NCI-H2196 treated with DMSO at 0.1 percent for 48 hours (cell line): ENCODE data around the gene PHACTR1.
"Not testable (repeated sequence)": the region's sequence is repeated elsewhere in the genome, so short reads cannot be mapped to it uniquely, and the experiment has no call there.

Experiments used
- DNase-seq: peaks from one replicate; lab custom pipeline; 2025; ENCODE audit not compliant: unreplicated experiment; lab: John Stamatoyannopoulos, UW

Gene PHACTR1

DNA sequence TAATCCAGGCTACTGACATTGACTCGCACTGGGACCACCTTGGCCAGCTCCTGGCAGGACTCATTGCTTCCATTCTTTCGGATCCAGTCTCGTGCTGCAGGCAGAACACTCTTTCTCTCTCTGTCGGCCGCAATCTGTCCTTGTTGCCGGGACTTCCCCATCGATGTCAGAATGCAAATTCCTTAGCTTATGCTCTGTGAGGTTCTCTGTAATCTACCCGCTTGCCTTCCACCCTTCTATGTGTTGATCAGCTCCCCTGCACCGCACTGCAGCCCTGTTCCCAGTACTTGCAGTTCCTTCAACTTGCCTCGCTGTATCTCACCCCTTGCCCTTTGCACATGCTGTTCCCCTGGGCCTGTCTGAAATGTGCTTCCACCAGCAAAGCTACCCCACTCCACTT is 182.0 kb downstream of the PHACTR1 start:
- no peak for DNase-seq

DNA sequence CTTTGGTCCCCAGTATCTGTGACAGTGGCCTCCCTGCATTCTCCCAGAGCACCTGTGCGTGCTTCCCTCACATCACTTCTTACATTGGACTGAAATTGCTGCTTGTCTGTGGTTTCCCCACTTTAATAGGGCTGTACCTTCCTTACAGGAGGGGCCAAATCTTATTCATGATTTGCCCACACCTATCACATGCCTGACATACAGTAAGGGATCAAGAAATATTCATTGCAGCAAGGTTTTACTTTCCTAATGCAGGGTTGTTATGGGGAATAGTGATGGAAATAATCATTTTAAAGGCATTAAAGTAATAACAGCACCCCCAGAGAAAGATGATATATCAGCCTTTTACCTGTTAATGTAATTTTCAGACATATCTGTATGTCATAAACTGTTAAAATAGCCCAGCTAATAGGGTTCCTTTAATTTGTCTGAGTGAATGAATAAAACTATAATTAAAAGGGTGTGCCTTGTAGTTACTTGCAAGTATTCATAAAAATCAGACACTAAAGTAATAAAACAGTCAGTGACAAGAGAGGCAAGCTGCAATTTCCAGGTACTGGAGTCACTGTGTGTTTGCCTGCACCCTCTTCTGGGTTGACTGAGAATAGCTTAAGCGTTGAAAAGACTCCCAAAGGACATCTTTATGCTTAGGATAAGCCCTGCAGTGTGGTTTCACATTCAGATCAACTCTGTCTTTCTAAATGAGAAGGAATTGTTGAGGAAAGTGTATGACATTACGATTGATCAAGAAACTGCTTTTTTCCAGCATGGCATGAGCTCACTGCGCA is 182.7 kb downstream of the PHACTR1 start:
- DNase-seq = no peak

DNA sequence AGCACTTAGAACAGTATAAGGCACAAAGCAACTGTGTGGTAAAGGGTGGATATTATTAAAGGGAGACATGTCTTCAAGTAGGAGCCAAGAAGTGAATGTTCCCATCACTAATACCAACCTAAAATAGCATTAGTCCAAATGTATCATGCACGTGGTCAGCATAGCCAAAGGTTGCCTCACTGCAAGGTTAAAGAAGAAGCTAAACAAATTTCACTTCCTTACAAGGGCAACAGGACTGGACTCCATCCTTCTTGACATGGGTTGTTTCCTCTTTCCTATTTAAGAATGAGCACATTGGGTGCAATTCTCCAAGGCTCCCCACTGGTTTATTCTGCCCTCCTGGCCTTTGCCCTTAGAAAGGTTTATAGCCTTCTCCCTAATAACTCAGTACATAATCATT is 186.7 kb downstream of the PHACTR1 start:
- DNase-seq = no peak

DNA sequence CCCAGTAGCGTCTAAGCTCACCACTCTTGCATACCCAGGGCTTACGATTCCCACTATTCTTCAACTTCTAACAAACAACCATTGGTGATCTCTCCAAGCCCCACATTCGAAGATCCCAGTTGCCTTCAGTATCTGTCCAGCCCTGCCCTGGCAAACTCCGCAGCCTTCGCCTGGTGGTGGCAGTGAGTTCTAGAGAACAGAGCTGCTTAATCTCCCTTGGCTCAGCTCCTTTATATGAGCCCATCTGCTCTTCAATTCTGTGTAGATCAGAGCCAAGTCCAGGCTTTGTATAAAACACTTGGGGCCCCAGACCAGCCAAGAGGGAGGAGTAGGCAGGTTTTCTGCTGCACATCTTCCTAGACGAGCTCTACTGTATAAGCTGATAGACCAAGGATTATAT is 193.3 kb downstream of the PHACTR1 start:
- no peak for DNase-seq

DNA sequence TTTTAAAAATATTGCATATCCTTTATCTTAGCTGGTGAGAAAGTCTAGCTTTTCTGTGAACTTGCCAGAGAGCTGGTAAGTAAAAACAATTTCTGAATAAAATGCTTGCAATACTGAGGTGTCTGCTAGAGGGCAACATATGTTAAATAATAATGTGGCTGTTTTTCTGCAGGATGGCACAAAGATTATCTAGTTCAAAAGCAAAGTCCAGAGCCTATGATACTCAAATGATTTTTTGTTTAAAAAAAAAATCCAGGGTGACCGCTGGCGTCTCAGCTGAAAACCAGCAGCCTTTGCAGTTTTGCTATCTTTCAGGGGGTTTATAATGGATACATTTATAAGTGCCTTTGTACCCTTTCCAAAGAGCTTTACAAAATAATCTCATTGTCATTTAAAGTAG is 194.9 kb downstream of the PHACTR1 start:
- no peak for DNase-seq

DNA sequence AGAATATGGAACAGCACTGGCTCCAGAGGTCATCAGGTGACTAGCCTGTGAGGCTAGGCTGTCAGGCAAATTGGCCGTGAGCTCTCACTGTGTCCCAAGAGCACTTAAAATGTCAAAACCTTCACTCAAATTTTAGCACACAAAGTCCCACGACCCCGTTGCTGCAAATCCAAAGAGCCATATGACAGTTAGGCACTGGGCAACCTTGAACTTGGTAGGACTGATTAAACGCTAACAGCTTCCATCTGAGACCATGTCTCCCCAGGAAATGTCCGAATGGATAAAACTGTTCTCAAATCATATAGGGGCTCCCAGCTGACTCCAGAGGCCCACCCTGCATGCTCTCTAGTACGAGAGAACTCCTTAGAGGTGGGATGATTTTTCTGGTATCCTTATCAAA is 196.6 kb downstream of the PHACTR1 start:
- no peak for DNase-seq

DNA sequence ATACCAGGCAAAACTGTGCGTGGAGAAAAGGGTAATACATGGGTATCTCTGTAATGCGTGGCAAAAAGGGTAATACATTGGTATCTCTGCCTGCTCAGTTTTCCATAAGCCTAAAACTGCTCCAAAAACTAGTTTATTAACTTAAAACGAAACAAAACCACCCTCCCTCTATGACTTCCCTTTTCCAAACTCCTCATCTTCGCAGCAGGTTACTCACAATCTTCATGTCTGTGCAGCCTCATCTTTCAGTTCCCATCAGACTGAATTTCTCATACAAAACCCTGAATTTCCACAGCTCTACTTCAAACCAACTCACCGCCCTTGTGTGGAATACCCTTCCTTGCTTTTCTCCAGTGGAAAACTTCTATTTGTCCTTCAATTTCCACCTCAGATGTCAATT is 199.4 kb downstream of the PHACTR1 start:
- DNase-seq = no peak

DNA sequence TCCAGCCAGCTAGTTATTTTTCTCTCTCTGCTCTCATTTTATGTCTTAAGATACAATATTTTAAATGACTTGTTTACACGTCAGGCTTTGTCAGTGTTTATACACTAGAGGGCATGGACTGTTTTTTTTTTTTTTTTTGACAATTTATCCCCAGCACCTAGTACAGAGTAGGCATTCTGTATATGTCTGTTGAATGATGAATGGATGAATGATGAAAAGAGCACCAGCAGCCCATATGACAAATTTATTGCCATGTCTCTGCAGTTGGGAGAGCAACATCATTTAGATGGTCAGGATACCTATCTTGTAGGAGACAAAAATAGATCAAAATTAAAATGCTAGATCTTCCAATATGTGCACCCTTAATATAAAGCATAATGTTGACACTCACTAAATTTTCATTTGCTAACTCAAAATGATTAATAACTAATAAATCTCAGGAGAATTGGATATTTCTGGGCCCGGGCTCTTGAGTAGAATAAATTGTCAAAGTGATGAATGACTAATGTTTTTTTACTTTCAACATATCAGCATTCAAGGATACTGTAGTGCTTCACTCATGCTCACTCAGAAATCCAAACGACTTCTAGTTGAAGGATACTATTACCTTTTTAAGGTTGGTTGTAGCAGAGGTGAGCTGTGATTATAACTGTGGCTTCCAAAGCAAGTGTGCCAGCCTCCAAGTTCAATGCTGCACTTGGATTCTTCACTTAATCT is 200.0 kb downstream of the PHACTR1 start:
- DNase-seq = no peak

DNA sequence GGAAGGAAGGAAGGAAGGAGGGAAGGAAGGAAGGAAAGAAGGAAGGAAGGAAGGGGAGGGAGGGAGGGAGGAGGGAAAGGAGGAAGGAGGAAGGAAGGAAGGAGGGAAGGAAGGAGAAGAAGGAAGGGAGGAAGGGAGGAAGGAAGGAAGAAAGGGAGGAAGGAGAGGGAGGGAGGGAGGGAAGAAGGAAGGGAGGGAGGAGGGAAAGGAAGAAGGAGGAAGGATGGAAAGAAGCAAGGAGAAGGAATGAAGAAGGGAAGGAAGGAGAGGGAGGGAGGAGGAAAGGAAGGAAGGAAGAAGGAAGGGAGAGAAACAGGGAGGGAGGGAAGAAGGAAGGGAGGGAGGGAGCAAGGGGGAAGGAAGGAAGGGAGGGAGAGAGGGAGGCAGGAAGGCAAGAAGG is 204.9 kb downstream of the PHACTR1 start:
- DNase-seq = no peak

DNA sequence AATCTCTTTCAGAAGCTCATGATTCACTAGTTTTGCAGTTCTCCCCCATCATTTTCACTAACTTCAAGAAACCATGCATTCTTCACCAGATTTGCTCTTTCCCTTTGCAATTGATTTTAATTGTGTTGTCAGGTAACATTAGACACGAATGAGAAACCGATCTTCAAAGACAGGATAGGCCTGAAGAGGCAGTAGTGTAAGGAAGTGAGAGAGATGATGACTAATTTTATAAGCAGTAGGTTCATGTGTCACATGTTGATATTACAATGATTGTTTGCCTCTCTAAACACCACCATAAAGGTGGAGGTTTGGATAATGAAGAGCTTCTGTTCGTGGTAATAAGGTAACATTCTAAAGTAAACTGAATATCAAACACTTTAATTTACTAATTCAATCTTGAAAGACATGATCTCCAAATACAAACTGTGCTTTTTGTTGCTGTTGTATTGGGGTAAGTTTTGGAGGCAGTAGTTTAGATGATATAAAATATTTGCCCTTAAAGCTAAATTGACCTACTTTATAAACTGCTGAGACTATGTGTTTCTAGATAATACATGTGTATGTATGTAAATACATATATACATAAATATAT is 207.2 kb downstream of the PHACTR1 start:
- DNase-seq = no peak

DNA sequence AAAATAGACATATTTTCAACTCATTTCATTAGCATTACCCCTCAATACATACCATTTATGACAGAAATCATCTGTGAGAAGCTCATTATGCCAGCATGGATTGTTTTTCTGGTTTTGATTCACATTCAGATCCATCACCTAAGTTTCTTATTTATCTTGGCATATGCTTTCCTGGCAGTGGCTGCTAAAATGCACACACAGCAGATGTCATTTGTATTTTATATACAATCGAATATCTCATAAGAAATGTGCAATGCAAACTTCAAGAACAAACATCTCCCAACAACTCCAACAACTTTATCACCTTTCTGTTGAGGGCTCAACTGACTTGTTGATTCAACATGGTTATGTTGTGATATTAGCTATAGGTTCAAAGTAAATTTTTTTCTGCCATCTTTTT is 208.3 kb downstream of the PHACTR1 start:
- no peak for DNase-seq

DNA sequence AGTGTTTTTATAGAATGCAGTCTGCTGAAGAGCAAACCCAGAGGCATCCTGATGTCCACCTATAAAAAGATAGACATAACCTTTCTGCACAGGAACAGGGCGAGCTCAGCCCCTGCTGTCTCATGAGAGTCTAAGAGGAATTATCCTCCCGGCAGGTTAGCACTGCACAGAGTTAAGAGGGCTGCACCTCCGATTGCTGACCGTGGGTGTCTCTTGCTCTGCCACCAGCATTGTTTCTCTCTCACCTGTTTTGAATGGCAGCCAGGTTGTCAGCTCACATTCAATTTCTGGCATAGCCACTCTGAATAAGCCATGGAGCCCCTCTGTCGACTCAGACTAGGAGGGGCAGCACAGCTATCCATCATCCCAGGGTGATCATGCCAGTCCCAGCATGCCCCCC is 211.2 kb downstream of the PHACTR1 start:
- no peak for DNase-seq

DNA sequence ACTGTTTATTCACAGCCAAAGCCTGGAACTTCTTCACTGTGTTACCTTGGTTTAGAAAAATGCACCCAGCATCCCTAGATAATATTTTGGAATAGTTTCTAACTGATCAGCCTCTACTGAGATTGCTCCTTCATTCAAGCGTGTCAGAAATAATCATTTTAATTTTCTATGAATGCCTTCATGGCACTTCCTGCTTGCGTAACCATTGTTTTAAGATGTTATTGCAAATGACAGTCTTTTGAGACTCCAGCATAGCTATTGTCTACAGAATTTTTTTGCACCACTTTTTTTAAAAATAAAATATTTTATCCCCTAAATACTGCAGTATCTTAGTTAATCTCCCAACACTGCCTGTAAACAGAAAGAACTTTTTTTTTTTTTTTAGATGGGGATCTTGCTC is 213.1 kb downstream of the PHACTR1 start:
- no peak for DNase-seq

DNA sequence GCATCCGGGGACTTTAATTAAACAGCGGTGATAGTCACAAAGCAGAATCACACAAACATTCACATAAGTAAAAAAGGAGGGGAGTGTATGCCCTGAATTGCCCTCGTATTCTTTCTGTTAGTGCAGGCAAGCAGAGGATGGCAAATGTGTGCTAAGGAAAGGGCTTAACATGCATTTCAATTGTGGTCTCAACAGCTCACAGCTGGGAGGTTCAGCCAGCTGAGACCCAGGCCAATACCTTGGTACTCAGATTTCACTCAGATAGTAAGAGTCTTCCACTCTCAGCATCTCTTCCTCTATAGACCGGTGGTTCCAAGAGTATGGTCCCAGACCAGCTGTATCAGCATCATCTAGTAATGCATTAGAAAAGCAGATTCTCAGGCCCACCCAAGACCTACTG is 215.1 kb downstream of the PHACTR1 start:
- DNase-seq = no peak

DNA sequence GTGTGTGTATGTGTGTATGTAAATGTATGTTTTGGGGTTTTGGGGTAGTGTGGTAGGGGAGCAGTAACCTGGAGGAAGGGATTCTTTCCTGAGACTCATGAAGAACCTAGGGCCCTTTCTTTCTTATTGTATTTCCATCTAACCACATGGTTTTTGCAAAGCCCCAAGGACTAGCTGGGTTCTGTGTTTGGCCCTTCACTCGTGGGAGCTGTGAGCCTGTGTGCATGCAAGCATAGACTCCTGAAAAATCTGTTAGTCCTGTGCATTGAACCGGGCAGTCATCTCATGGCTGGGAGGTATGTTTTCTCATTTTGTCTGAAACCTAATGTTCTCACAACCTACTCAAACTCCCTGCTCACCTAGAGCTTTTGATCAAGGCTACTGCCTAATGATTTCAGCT is 219.1 kb downstream of the PHACTR1 start:
- DNase-seq = no peak

DNA sequence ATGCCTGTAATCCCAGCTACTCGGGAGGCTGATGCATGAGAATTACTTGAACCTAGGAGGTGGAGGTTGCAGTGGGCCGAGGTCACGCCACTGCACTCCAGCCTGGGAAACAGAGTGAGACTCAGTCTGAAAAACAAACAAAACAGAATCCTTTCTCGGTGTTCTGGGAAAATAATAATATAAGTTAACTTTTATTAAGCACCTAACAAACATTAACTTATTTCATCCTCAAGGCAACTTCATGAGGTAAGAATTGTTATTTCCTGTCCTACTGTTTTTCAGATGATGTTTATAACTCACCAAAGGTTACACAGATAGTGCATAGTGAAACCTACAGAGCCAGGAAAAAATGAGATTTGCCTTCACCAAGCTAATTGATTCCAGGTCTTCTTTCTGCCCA is 221.4 kb downstream of the PHACTR1 start:
- no peak for DNase-seq

DNA sequence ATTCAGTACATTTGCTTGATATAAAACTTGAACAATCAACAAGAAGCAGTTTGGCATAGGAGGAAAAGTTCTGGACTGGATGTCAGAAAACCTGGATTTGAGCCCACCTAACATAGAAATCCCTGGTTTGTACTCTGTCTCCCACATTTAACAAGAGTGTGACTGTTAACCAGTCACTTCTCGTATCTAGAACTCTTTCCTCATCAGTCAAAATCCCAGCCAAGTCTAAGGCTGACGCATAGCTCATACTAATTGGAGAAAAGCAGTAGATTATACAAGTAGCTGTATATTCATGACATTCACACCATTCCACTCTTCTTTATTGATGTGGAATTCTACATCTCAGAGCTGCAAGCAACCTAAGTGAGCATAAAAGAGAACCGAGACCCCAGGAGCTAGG is 222.7 kb downstream of the PHACTR1 start:
- DNase-seq = no peak

DNA sequence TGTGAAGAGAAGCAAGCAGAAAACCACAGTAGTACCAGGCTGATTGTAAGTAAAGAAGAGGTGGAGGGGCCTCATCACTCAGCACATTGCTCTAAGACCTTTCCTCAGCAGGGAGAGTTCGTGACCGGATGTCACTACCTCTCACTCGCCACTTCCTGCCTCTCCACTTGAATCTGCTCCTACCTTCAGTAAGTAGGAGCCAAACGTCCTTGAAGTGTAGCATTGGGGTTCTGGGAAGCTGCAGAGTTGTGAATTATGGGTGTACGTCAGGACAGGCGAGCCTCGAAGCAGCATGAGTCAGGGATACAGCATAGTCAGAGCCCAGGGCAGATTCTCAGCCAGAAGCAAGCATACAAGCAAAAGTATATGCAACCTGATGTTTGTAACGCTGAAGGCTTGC is 224.9 kb downstream of the PHACTR1 start:
- no peak for DNase-seq

DNA sequence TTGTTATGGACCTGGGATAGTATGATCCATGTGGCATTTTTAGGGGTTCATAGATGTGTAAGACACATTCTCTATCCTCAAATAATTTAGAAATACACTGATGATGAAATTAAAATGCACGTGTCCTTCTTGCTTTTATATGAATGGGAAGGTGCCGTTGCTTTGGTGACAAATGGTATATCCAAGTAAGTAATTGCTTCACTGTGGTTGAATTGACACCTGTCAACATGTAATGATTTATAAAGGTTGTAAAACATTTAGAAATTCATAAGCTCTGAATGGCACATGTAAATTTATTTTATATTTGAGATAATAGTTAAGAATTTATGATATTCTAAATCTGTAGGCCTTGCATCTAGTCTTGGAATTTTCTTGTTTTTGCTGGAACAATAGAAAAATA is 227.0 kb downstream of the PHACTR1 start:
- DNase-seq = no peak

DNA sequence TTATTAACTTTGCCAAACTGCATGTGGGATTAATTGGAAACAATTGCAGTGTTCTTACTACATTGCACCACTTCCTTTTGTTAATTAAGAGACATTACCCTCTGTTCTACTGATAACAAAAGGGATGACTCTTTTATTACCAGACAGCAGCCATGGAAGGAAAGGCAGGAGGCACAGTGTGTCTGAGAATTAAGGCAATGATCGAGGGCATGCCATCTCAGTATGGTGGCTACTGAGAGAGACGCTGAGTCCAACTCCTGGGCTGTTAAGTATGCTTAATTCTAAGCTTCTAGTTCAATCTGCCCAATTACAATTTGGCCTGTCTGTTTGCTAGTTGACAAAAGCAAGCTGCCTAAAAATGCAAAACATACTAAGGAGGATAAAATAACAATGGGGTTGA is 227.4 kb downstream of the PHACTR1 start:
- DNase-seq = no peak

DNA sequence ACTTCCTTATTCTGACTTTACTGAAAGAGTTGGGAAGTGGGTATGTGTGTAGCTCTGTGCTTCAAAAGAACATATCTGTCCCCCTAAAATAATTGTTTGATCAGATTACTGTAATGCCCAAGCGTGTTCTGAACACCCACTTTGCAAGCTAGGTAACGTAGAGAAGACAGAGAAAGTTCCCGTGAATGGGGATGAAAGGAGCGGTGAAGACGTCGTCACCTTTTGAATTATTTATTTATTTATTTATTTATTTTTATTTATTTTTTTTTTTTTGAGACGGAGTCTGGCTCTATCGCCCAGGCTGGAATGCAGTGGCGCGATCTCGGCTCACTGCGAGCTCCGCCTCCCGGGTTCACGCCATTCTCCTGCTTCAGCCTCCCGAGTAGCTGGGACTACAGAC is 228.0 kb downstream of the PHACTR1 start:
- DNase-seq = not testable (repeated sequence)

DNA sequence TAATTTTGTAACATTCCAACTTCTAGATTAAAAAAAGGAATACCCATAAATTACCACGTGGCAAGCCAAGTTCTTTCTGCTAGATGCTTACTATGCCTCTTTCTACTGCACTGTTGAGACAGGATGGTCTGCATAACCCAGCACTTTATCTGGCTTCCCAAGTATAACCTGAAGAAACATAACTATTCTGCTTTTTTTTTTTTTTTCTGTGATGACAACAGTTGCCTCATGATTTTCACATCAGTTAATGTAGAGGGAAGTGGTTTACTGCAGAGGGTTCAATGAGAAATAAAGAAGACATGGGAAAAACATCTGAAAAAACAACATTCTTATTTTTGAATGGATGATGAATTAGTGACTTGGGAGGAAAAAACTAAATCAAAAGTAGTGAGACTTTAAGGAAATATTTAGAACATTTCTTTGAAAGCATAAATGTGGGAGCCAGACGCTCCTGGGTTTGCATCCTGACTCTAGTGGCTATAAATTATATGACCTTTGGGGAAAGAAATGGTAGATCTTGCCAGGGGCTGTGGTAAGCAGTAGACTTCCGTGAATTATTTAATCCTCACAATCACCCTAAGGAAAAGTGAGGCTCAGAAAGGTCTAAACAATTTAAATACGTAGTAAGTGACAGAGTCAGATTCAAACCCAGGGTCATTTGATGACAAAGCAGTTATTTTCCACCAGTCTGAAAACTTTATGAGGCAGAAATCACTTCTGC is 230.7 kb downstream of the PHACTR1 start:
- DNase-seq = no peak
